ENCODE data around the gene CCNK.

CCNK gene

GRCh38 chr14:99479906-99480869, 1.0 kb upstream of the CCNK start, which contains the start of gene SETD3:
TSS of gene SETD3 (minus strand) at chr14:99480859. CDS start at chr14:99465805, 15,054 bp downstream.
- Histone ChIP-seq H3K79me2 (peaks cover 56% of the 10 kb centered on the region), H3K4me1 (peaks cover 6% of the 10 kb centered on the region), H3K4me3 (ENCODE audit: low read depth, low read length) (peak within 1 kb of the TSS; percentile 96), H2AFZ (peak within 1 kb of the TSS; percentile 96), H3K36me3 (ENCODE audit: control insufficient read depth, insufficient read depth, low read length) (no peaks in the 10 kb centered on the region), H3K27me3 (ENCODE audit: control insufficient read depth, insufficient read depth, low read length) (no peaks in the 10 kb centered on the region), H3K9me3 (ENCODE audit: control insufficient read depth, low read length) (no peaks in the 10 kb centered on the region), H3K27ac (peak within 1 kb of the TSS; percentile 86), H3K9ac (peak within 1 kb of the TSS; percentile 75), H3K4me2 (ENCODE audit: low read length) (peak within 1 kb of the TSS; percentile 90)
- no peak for TF ChIP-seq CTCF (IDR thresholded peaks at IDR 0.05)

GRCh38 chr14:99481745-99482099, 513 bp downstream of the CCNK start:
- no peak for TF ChIP-seq CTCF (IDR thresholded peaks at IDR 0.05)

GRCh38 chr14:99484106-99484505, 2.9 kb downstream of the CCNK start:
- H3K4me1 ChIP-seq = no peaks in the 10 kb centered on the region
- H3K9ac ChIP-seq = no peak overlapping the region
- H3K79me2 ChIP-seq = peaks cover 48% of the 10 kb centered on the region
- H2AFZ ChIP-seq = no peak overlapping the region
- no peak overlapping the region for H3K4me2 ChIP-seq (ENCODE audit: low read length)
- H3K9me3 ChIP-seq (ENCODE audit: control insufficient read depth, low read length) = no peaks in the 10 kb centered on the region
- H3K27ac ChIP-seq = no peak overlapping the region
- no peak for TF ChIP-seq CTCF (IDR thresholded peaks at IDR 0.05)
- H3K4me3 ChIP-seq (ENCODE audit: low read depth, low read length) = no peak overlapping the region
- no peaks in the 10 kb centered on the region for H3K27me3 ChIP-seq (ENCODE audit: control insufficient read depth, insufficient read depth, low read length)
- H3K36me3 ChIP-seq (ENCODE audit: control insufficient read depth, insufficient read depth, low read length) = no peaks in the 10 kb centered on the region

More at GRCh38 chr14:99481745-99482099, 513 bp downstream of the CCNK start:
- Histone ChIP-seq H2AFZ (peak overlapping the region; percentile 96), H3K4me2 (ENCODE audit: low read length) (peak overlapping the region; percentile 67), H3K36me3 (ENCODE audit: control insufficient read depth, insufficient read depth, low read length) (no peaks in the 10 kb centered on the region), H3K9me3 (ENCODE audit: control insufficient read depth, low read length) (no peaks in the 10 kb centered on the region), H3K9ac (peak overlapping the region; percentile 75), H3K79me2 (peaks cover 50% of the 10 kb centered on the region), H3K27me3 (ENCODE audit: control insufficient read depth, insufficient read depth, low read length) (no peaks in the 10 kb centered on the region), H3K4me1 (peaks cover 6% of the 10 kb centered on the region), H3K27ac (peak overlapping the region; percentile 86), H3K4me3 (ENCODE audit: low read depth, low read length) (peak overlapping the region; percentile 96)

- H3K27me3 ChIP-seq (ENCODE audit: control insufficient read depth, insufficient read depth, low read length) = no peaks in the 10 kb centered on the region
- no peak overlapping the region for H3K27ac ChIP-seq
- no peak for TF ChIP-seq CTCF (IDR thresholded peaks at IDR 0.05)
- no peak overlapping the region for H3K4me2 ChIP-seq (ENCODE audit: low read length)
- no peaks in the 10 kb centered on the region for H3K9me3 ChIP-seq (ENCODE audit: control insufficient read depth, low read length)
- no peak overlapping the region for H2AFZ ChIP-seq
- no peaks in the 10 kb centered on the region for H3K36me3 ChIP-seq (ENCODE audit: control insufficient read depth, insufficient read depth, low read length)
- peaks cover 33% of the 10 kb centered on the region for H3K79me2 ChIP-seq
- no peak overlapping the region for H3K4me3 ChIP-seq (ENCODE audit: low read depth, low read length)
- no peak overlapping the region for H3K9ac ChIP-seq
- no peaks in the 10 kb centered on the region for H3K4me1 ChIP-seq
Measured at GRCh38 chr14:99497341-99497740, 16.1 kb downstream of the CCNK start.
